Vagina (tissue), 2 donors: ENCODE results near the gene CDH4. TPM values are rescaled to one million over a fixed set of nuclear protein-coding genes. Genes with fewer than 3 reads are reported as not detected.

Experiments used
- DNase-seq, 2 donors: peaks; one replicate each; pipeline ENCODE4 v3.0.0-alpha.2; 2017; ENCODE audit errors: extremely low spot score in 2 of 2
- H3K27ac ChIP-seq: fragments of 200-600 bp; sonication (generic); one replicate; pipeline ENCODE4 v1.5.1; 2019
- H3K27me3 ChIP-seq: fragments of 200-600 bp; sonication (generic); one replicate; pipeline ENCODE4 v1.5.1; 2019
- H3K36me3 ChIP-seq, 2 donors: fragments of 200-600 bp; sonication (generic); one replicate each; pipeline ENCODE4 v1.5.1; 2017 to 2019
- H3K4me1 ChIP-seq: fragments of 200-600 bp; sonication (generic); one replicate; pipeline ENCODE4 v1.5.1; 2019
- H3K4me3 ChIP-seq, 2 donors: fragments of 200-600 bp; sonication (generic); 1 replicate in 1 of 2; 2 replicates in 1 of 2; pipeline ENCODE4 v1.5.1; 2016 to 2019
- H3K9me3 ChIP-seq: fragments of 200-600 bp; sonication (generic); one replicate; pipeline ENCODE4 v1.5.1; 2019
- CTCF ChIP-seq, 3 experiments: fragments of 450-650 bp in 2 of 3; fragments of 200-600 bp in 1 of 3; sonication (generic) in 1 of 3; IDR thresholded peaks; one replicate each; pipeline ENCODE4 v1.5.1; 2017 to 2019; ENCODE audit warnings: antibody characterized with exemption in 3 of 3, mild to moderate bottlenecking in 2 of 3, moderate library complexity in 2 of 3
- POLR2A ChIP-seq, 2 donors: fragments of 450-650 bp; IDR thresholded peaks; one replicate each; pipeline ENCODE4 v1.6.1; 2017; ENCODE audit warnings: antibody characterized with exemption in 2 of 2, mild to moderate bottlenecking in 2 of 2, moderate library complexity in 2 of 2
- POLR2AphosphoS5 ChIP-seq, 2 donors: sonication (generic); formaldehyde crosslinking; IDR thresholded peaks; one replicate each; pipeline ENCODE4 v1.9.0; 2017; ENCODE audit warnings: antibody characterized with exemption in 2 of 2, mild to moderate bottlenecking in 2 of 2, low read depth in 1 of 2; ENCODE audit not compliant: insufficient read depth in 1 of 2
- intact Hi-C: fragments of 100-400 bp; cut with DNase I; formaldehyde crosslinking; loops from one replicate; pipeline ENCODE4 v1.15.1; 2023
- total RNA-seq: library from RNA; depleted of rRNA; stranded (reverse); fragments of >200 nt; gene quantifications from one replicate; pipeline ENCODE4 v1.2.3, GENCODE V29; 2016

Gene CDH4
- total RNA-seq, 1 donor from 2014 or later, result 0.25 TPM

GRCh38 chr20:61457725-61458124 is 205.7 kb downstream of the CDH4 start:
- H3K4me3 ChIP-seq, result no peak overlapping the region
- TF ChIP-seq CTCF (IDR thresholded peaks at IDR 0.05) (no peak), POLR2A (IDR thresholded peaks at IDR 0.05) (no peak), POLR2AphosphoS5 (IDR thresholded peaks at IDR 0.05; ENCODE audit: insufficient read depth in 1 of 2, low read depth in 1 of 2) (no peak)
- H3K27ac ChIP-seq, result no peak overlapping the region
- H3K9me3 ChIP-seq, result no peaks in the 10 kb centered on the region
- H3K4me1 ChIP-seq, result no peaks in the 10 kb centered on the region
- H3K36me3 ChIP-seq, result no peaks in the 10 kb centered on the region
- no peak for DNase-seq
- intact Hi-C loops, result no loop called here
- H3K27me3 ChIP-seq, result no peaks in the 10 kb centered on the region

- intact Hi-C loops, result no loop called here
- DNase-seq, result no peak
- no peaks in the 10 kb centered on the region for H3K36me3 ChIP-seq
- H3K9me3 ChIP-seq, result no peaks in the 10 kb centered on the region
- H3K4me1 ChIP-seq, result no peaks in the 10 kb centered on the region
- no peaks in the 10 kb centered on the region for H3K27me3 ChIP-seq
- no peak overlapping the region for H3K27ac ChIP-seq
- H3K4me3 ChIP-seq, result no peak overlapping the region
- TF ChIP-seq CTCF (IDR thresholded peaks at IDR 0.05) (no peak), POLR2AphosphoS5 (IDR thresholded peaks at IDR 0.05; ENCODE audit: insufficient read depth in 1 of 2, low read depth in 1 of 2) (no peak), POLR2A (IDR thresholded peaks at IDR 0.05) (no peak)
Measured at GRCh38 chr20:61458146-61458746, 206.2 kb downstream of the CDH4 start.

- H3K27ac ChIP-seq, result no peak overlapping the region
- no peak overlapping the region for H3K4me3 ChIP-seq
- no peaks in the 10 kb centered on the region for H3K9me3 ChIP-seq
- H3K27me3 ChIP-seq, result no peaks in the 10 kb centered on the region
- no peaks in the 10 kb centered on the region for H3K36me3 ChIP-seq
- H3K4me1 ChIP-seq, result no peaks in the 10 kb centered on the region
- intact Hi-C loops, result no loop called here
- DNase-seq, result no peak
- TF ChIP-seq POLR2A (IDR thresholded peaks at IDR 0.05), result no peak
- TF ChIP-seq POLR2AphosphoS5 (IDR thresholded peaks at IDR 0.05; ENCODE audit: insufficient read depth in 1 of 2, low read depth in 1 of 2), result no peak
- no peak for TF ChIP-seq CTCF (IDR thresholded peaks at IDR 0.05)
Measured at GRCh38 chr20:61459266-61459665, 207.2 kb downstream of the CDH4 start.

GRCh38 chr20:61459705-61460104 is 207.6 kb downstream of the CDH4 start:
- H3K4me3 ChIP-seq, result no peak overlapping the region
- intact Hi-C loops, result no loop called here
- H3K27ac ChIP-seq, result no peak overlapping the region
- no peaks in the 10 kb centered on the region for H3K9me3 ChIP-seq
- TF ChIP-seq POLR2AphosphoS5 (IDR thresholded peaks at IDR 0.05; ENCODE audit: insufficient read depth in 1 of 2, low read depth in 1 of 2), result no peak
- TF ChIP-seq CTCF (IDR thresholded peaks at IDR 0.05), result no peak
- TF ChIP-seq POLR2A (IDR thresholded peaks at IDR 0.05), result no peak
- no peaks in the 10 kb centered on the region for H3K27me3 ChIP-seq
- no peaks in the 10 kb centered on the region for H3K4me1 ChIP-seq
- H3K36me3 ChIP-seq, result no peaks in the 10 kb centered on the region
- no peak for DNase-seq

- Histone ChIP-seq H3K27ac (no peak overlapping the region), H3K36me3 (no peaks in the 10 kb centered on the region), H3K27me3 (no peaks in the 10 kb centered on the region), H3K9me3 (no peaks in the 10 kb centered on the region), H3K4me1 (no peaks in the 10 kb centered on the region), H3K4me3 (no peak overlapping the region)
- no peak for DNase-seq
- TF ChIP-seq POLR2AphosphoS5 (IDR thresholded peaks at IDR 0.05; ENCODE audit: insufficient read depth in 1 of 2, low read depth in 1 of 2), result no peak
- no peak for TF ChIP-seq POLR2A (IDR thresholded peaks at IDR 0.05)
- no peak for TF ChIP-seq CTCF (IDR thresholded peaks at IDR 0.05)
- intact Hi-C loops, result no loop called here
Measured at GRCh38 chr20:61460261-61461052, 208.4 kb downstream of the CDH4 start.
